HG03439 (cell line): ENCODE data around the gene PRKD3.

Source experiments
- ATAC-seq: cut with Tn5 transposase; IDR thresholded peaks from one replicate; pipeline ENCODE4 v1.9.1; 2021; ENCODE audit warnings: mild to moderate bottlenecking, moderate library complexity; ENCODE audit not compliant: unreplicated experiment

The PRKD3 gene

GRCh38 chr2:37324786-37325624, at the start of gene PRKD3:
TSS of gene PRKD3 (minus strand) at chr2:37324833. CDS start at chr2:37316524, 8,309 bp downstream.
- ATAC-seq, result peak; percentile 72

- ATAC-seq, result no peak
Measured at GRCh38 chr2:37372000-37372399, 47.4 kb upstream of the PRKD3 start.

DNA sequence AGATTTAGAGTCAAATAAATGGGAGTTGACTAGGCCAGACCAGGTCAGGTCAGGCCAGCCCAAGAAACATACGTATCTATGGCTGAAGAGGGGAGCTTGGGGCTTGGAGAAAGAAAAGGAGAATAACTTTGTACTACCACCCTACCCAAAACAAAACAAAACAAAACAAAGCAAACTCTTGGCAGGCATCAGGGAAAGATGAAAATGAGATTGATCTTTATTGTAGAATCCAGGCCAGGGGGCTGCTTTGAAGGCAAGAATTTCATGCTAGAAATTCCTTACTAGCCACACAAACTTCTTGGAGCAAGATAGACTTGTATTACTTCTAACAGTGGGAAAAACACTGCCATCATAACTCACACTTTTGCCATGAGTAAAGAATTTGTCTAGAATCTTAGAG, 46.0 kb upstream of the PRKD3 start:
- no peak for ATAC-seq

DNA sequence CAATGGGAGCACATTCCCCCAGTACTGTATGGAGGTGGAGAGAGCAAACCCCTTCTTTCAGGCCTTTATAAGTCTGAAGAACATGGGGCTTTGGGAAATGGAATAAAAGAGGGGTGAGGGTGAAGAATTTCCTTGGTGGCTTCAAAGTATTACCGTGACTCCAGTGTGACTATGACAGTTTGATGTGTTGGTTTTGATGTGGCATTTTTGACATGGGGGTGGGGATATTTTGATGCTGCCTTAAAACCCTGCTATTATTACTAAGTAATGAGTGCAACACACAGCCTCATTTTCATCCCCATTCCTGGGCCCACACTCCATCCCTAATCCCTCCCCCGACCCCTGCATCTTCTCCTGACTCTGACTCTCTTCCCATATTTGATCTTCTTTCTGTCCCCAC, 43.4 kb upstream of the PRKD3 start:
- no peak for ATAC-seq

GRCh38 chr2:37367310-37367709, 42.7 kb upstream of the PRKD3 start:
- no peak for ATAC-seq

- no peak for ATAC-seq
Measured at GRCh38 chr2:37366773-37367172, 42.1 kb upstream of the PRKD3 start.

GRCh38 chr2:37365669-37366068, 41.0 kb upstream of the PRKD3 start:
- ATAC-seq, result peak; percentile 73

DNA sequence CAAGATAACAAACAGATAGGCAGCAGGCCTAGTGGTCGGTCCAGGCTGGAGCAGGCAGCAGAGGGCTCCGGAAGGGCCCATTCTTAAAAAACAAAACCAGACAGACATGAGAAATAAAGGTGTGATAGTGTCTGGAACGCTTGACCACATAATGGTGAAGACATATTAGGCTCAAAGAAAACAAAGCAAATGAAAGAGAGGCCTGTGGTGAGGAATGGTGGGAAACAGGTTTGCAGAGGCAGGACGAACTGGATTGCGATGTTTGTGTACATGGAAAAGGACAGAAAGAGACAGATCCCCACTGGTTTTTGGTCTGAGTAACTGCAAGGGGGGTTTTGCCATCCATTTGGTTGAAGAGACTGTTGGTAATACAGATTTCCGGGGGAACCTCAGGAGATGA, 39.7 kb upstream of the PRKD3 start:
- no peak for ATAC-seq

GRCh38 chr2:37361994-37362698, 37.5 kb upstream of the PRKD3 start:
- no peak for ATAC-seq

- no peak for ATAC-seq
Measured at GRCh38 chr2:37361216-37361815, 36.7 kb upstream of the PRKD3 start.

- no peak for ATAC-seq
Measured at GRCh38 chr2:37358466-37358865, 33.8 kb upstream of the PRKD3 start.

DNA sequence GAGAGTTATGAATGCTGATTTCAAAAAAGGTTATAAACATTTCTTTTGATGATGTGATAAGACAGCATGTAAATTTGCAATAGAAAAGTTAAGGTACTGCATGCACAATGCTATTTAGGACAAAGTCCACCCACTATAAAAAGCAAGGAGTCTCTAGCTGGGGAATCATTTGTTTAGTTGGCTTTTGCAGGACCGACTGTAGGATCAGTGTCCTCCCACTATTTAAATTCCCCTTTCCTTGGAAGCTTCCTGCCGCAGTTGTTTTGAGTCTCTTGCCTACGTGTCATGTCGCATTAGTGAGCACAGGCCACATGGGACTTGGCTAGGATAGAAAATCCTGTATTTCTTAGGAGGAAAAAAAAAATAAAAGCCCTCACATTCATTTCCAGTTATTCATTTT, 32.9 kb upstream of the PRKD3 start:
- ATAC-seq, result no peak

DNA sequence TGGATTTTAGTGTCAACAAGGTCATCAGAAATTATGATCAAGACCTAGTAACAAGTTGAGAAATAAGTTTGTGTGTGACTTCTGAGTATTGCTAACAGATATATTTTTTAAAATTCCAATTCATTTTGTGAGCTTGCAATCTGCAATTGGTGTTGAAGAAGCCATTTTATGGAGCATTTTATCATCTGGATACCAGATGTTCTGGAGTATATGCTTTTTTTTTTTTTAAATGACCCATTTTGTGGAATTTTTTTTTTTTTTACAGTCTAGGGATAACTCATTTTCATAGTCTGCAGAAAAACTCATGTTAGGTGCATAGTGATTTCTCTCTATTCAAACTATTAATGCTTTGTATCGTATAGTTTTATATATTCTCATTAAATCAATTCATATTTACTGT, 32.4 kb upstream of the PRKD3 start:
- no peak for ATAC-seq

GRCh38 chr2:37356299-37356698, 31.7 kb upstream of the PRKD3 start:
- no peak for ATAC-seq

DNA sequence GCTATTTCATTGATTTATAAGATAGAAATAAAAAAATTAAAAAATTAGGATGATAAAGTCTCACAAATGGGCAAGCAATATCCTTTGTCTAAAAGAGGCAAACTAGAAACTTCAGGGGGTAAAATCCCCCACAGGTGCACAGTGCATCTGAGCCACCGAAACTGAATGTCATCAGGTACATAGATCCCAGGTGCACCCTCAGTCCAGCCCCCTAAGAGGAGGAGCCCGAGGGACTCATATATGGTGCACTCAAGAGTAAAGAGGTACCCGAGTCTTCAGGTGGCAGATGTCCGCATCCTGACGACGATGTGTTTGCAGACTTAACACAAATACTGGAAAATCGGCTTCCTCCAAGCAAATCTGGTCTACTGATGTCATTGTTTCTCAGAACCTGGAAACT, 31.1 kb upstream of the PRKD3 start:
- ATAC-seq, result no peak

GRCh38 chr2:37354531-37354930, 29.9 kb upstream of the PRKD3 start:
- no peak for ATAC-seq

- peak; percentile 59 for ATAC-seq
Measured at GRCh38 chr2:37350034-37350433, 25.4 kb upstream of the PRKD3 start.

DNA sequence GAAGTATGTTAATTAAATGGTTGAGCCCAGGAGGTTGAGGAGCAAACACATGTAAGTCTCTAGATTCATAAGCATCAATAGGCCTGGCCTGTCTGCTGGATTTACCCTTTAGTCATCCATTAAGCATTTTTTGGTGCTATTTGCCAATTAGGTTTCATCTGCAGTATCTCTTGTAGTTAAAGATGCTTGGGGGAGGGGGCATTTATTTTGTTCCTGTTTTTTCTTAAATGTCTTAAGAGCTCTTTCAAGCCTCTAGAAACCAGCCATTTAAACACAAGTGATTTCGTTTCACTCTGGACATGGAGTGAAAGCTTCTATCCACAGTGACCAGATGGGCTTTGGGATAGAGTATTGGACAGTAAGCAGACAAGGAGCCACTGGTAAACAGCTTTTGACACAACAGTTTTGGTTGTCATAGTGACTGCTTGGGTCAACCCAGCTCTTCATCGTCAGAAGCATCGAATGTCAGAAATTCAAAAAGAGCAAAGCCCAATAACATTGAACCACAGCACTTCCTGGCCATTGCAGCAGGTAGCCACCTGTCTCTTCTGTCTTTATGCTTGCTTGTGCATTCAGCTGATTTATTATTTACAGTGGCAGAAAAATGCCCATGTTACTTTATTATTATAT, 24.7 kb upstream of the PRKD3 start:
- no peak for ATAC-seq

DNA sequence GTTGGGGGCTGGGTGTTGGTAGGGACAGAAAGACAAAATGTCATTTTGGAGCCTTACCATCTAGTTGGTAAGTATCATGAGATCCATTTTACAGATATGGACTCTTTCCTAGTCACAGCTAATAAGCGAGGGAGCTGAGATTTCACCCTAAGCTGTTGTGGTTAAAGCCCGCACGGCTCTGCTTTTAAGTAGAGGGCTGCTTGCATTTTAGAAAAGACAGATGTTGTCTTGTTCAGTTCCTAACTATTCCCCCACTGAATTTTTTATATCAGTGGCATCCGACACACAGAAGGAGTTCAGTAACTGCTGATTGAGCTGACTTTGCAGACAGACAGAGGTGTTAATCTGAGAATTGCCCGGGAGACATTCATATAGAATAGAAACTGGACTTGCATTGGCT, 23.5 kb upstream of the PRKD3 start:
- no peak for ATAC-seq

GRCh38 chr2:37344453-37345361, 20.1 kb upstream of the PRKD3 start, which contains the start of gene QPCT:
TSS of gene QPCT (plus strand) at chr2:37344630. CDS start at chr2:37344732, 102 bp downstream.
- ATAC-seq, result no peak
